Thyroid gland (tissue), 4 donors: ENCODE data around the gene BCL2L2.

Experiments used
- CTCF ChIP-seq, 6 experiments: fragments of 200-600 bp in 3 of 6; fragments of 450-650 bp in 3 of 6; sonication (generic) in 3 of 6; IDR thresholded peaks; one replicate each; pipeline ENCODE4 v1.5.1; 2016 to 2019; ENCODE audit warnings: antibody characterized with exemption in 6 of 6, mild to moderate bottlenecking in 2 of 6, inconsistent platforms in 1 of 6, moderate library complexity in 1 of 6
- POLR2A ChIP-seq, 2 donors: fragments of 450-650 bp; IDR thresholded peaks; one replicate each; pipeline ENCODE4 v1.6.1; 2017; ENCODE audit warnings: antibody characterized with exemption in 2 of 2, mild to moderate bottlenecking in 2 of 2, moderate library complexity in 1 of 2

- TF ChIP-seq CTCF (IDR thresholded peaks at IDR 0.05) = no peak
- no peak for TF ChIP-seq POLR2A (IDR thresholded peaks at IDR 0.05)
Measured at GRCh38 chr14:23269193-23269592, 37.4 kb upstream of the BCL2L2 start.
